IMR-90 (cell line): ENCODE results near the gene PTPRN2. TPM values are rescaled to one million over a fixed set of nuclear protein-coding genes. Genes with fewer than 3 reads are reported as not detected.

Source experiments
- ATAC-seq: fragments of 200-7000 bp; cut with Tn5 transposase; 2 replicates; pipeline ENCODE4 v1.9.1; 2020; ENCODE audit warnings: low read depth, mild to moderate bottlenecking, moderate library complexity
- BruUV-seq: library from RNA; stranded (reverse); fragments of 400-500 nt; replicated peaks from 2 replicates; lab custom pipeline; 2021; lab: Mats Ljungman, UMichigan
- CTCF ChIA-PET: fragments of 300-600 bp; formaldehyde crosslinking; extraction: SDS; loops from one replicate; lab custom pipeline; 2021; ENCODE audit warnings: antibody characterized with exemption; lab: Yijun Ruan, JAX
- POLR2A ChIA-PET: fragments of 300-600 bp; sonication (Branson Sonifier 250); formaldehyde crosslinking; loops from one replicate; lab custom pipeline; 2022; ENCODE audit warnings: antibody characterized with exemption; ENCODE audit not compliant: unreplicated experiment; lab: Charles Lee
- DNase-seq: peaks from one replicate; pipeline ENCODE4 v3.0.0; 2013
- H2AFZ ChIP-seq: replicated peaks from 2 replicates; pipeline ENCODE3; 2013; ENCODE audit warnings: low read length, mild to moderate bottlenecking; ENCODE audit not compliant: poor library complexity
- H2AK5ac ChIP-seq: 2 replicates; pipeline ENCODE4 v1.6.1; 2013; ENCODE audit warnings: low read depth, low read length, inconsistent platforms
- H2AK9ac ChIP-seq: replicated peaks from 2 replicates; pipeline ENCODE3; 2013; ENCODE audit warnings: mild to moderate bottlenecking, low read depth, low read length, moderate library complexity; ENCODE audit not compliant: poor library complexity
- H2BK120ac ChIP-seq: 2 replicates; pipeline ENCODE4 v1.6.1; 2013; ENCODE audit warnings: low read depth, low read length, inconsistent platforms
- H2BK15ac ChIP-seq: 3 replicates; pipeline ENCODE4 v1.6.1; 2013; ENCODE audit warnings: low read depth, low read length, inconsistent platforms
- H2BK20ac ChIP-seq: 2 replicates; pipeline ENCODE4 v1.6.1; 2013; ENCODE audit warnings: low read depth, mild to moderate bottlenecking, inconsistent platforms, low read length, moderate library complexity
- H2BK5ac ChIP-seq: 2 replicates; pipeline ENCODE4 v1.6.1; 2013; ENCODE audit warnings: mild to moderate bottlenecking, low read depth, low read length, inconsistent platforms; ENCODE audit not compliant: poor library complexity, severe bottlenecking
- H3K14ac ChIP-seq: replicated peaks from 2 replicates; pipeline ENCODE4 v1.6.1; 2013; ENCODE audit warnings: low read depth, low read length, inconsistent platforms
- H3K18ac ChIP-seq: 2 replicates; pipeline ENCODE4 v1.6.1; 2013; ENCODE audit warnings: low read depth, low read length, control low read depth
- H3K23ac ChIP-seq: 2 replicates; pipeline ENCODE4 v1.6.1; 2013; ENCODE audit warnings: low read depth, low read length, inconsistent platforms
- H3K27ac ChIP-seq: 2 replicates; pipeline ENCODE4 v1.5.1; 2013; ENCODE audit warnings: mild to moderate bottlenecking, control low read depth, low read length; ENCODE audit not compliant: insufficient read depth
- H3K27me3 ChIP-seq: 2 replicates; pipeline ENCODE4 v1.6.1; 2013; ENCODE audit warnings: low read length; ENCODE audit not compliant: control insufficient read depth, insufficient read depth
- H3K36me3 ChIP-seq: 2 replicates; pipeline ENCODE4 v1.6.1; 2013; ENCODE audit warnings: low read length, mixed read lengths; ENCODE audit not compliant: control insufficient read depth, insufficient read depth
- H3K4ac ChIP-seq: 2 replicates; pipeline ENCODE4 v1.6.1; 2013; ENCODE audit warnings: low read depth, low read length, inconsistent platforms
- H3K4me1 ChIP-seq: 2 replicates; pipeline ENCODE4 v1.6.1; 2013; ENCODE audit warnings: low read length, mixed read lengths; ENCODE audit not compliant: control insufficient read depth, insufficient read depth
- H3K4me2 ChIP-seq: 2 replicates; pipeline ENCODE4 v1.6.1; 2013; ENCODE audit warnings: low read depth, mild to moderate bottlenecking, control low read depth, low read length, moderate library complexity
- H3K4me3 ChIP-seq: 2 replicates; pipeline ENCODE4 v1.5.1; 2013; ENCODE audit warnings: low read depth, mild to moderate bottlenecking, control low read depth, low read length, moderate library complexity; ENCODE audit not compliant: insufficient read depth
- H3K56ac ChIP-seq: 2 replicates; pipeline ENCODE4 v1.6.1; 2013; ENCODE audit warnings: low read length, inconsistent platforms; ENCODE audit not compliant: insufficient read depth; ENCODE audit errors: extremely low read depth
- H3K79me1 ChIP-seq, 2 experiments: 2 replicates each; pipeline ENCODE4 v1.6.1; 2013; ENCODE audit warnings: low read length in 2 of 2, inconsistent platforms in 1 of 2, low read depth in 1 of 2
- H3K9ac ChIP-seq: 2 replicates; pipeline ENCODE4 v1.6.1; 2013; ENCODE audit warnings: low read depth, low read length, control low read depth
- H3K9me1 ChIP-seq: 2 replicates; pipeline ENCODE4 v1.6.1; 2013; ENCODE audit warnings: low read length, inconsistent platforms; ENCODE audit not compliant: insufficient read depth
- H3K9me3 ChIP-seq: 2 replicates; pipeline ENCODE4 v1.6.1; 2013; ENCODE audit warnings: low read length; ENCODE audit not compliant: control insufficient read depth, insufficient read depth
- H4K20me1 ChIP-seq: 2 replicates; pipeline ENCODE4 v1.6.1; 2013; ENCODE audit warnings: low read length, inconsistent platforms; ENCODE audit not compliant: insufficient read depth
- H4K5ac ChIP-seq: 2 replicates; pipeline ENCODE4 v1.6.1; 2013; ENCODE audit warnings: mild to moderate bottlenecking, low read depth, low read length, control low read depth
- H4K8ac ChIP-seq, 2 experiments: 2 replicates each; pipeline ENCODE4 v1.6.1; 2013; ENCODE audit warnings: low read depth in 2 of 2, low read length in 2 of 2, control low read depth in 1 of 2, inconsistent platforms in 1 of 2
- H4K91ac ChIP-seq: 2 replicates; pipeline ENCODE4 v1.6.1; 2013; ENCODE audit warnings: low read depth, low read length, inconsistent platforms; ENCODE audit not compliant: insufficient read depth
- MXI1 ChIP-seq: IDR thresholded peaks from 2 replicates; pipeline ENCODE4 v1.6.1; 2012; ENCODE audit warnings: low read depth, mild to moderate bottlenecking, low read length, moderate library complexity, borderline replicate concordance
- USF2 ChIP-seq: fragments of 150-350 bp; IDR thresholded peaks from 2 replicates; pipeline ENCODE4 v1.6.1; 2017; ENCODE audit warnings: mild to moderate bottlenecking, antibody characterized with exemption, low read length, low read depth
- WGBS, 2 experiments: methylation state at CpG; one replicate each; pipeline versions ENCODE4 v1.1.5 to v1.1.7; 2013; ENCODE audit warnings: missing lambda C conversion rate in 2 of 2; ENCODE audit not compliant: insufficient read length in 1 of 2; ENCODE audit errors: extremely low coverage in 2 of 2; 5-methylcytosine and 5-hydroxymethylcytosine counted together
- dilution Hi-C: fragments of 300-500 bp; cut with HindIII; formaldehyde crosslinking; loops from one replicate; pipeline ENCODE4 v1.14.3; 2018; ENCODE audit warnings: low sequenced_read_pairs; ENCODE audit not compliant: unreplicated experiment
- in situ Hi-C: fragments of 300-500 bp; cut with MboI; formaldehyde crosslinking; loops from 3 replicates; pipeline ENCODE4 v1.14.3; 2019; ENCODE audit warnings: low sequenced_read_pairs, inconsistent platforms, mixed read lengths
- intact Hi-C: fragments of 100-400 bp; cut with micrococcal nuclease; formaldehyde crosslinking; loops from 2 replicates; pipeline ENCODE4 v1.10.0; 2022
- polyA plus RNA-seq, 3 experiments: library from polyadenylated mRNA; depleted of rRNA; stranded (reverse); fragments of >200 nt; gene quantifications; 2 replicates each; pipeline ENCODE4 v1.2.3, GENCODE V29; 2012; ENCODE audit warnings: low replicate concordance in 1 of 3
- total RNA-seq: library from RNA; depleted of rRNA; stranded (reverse); fragments of >200 nt; gene quantifications from 2 replicates; pipeline ENCODE4 v1.2.3, GENCODE V29; 2012

PTPRN2 gene
- total and polyA plus RNA-seq, 2 of the 4 experiments (the other 2 are of a cell fraction) = 0.03 TPM; not detected in 1

- Histone ChIP-seq H3K27ac (no peak overlapping the region), H3K9ac (no peak overlapping the region), H4K5ac (no peak overlapping the region), H4K20me1 (no peaks in the 10 kb centered on the region), H3K36me3 (no peaks in the 10 kb centered on the region), H3K4ac (no peak overlapping the region), H3K23ac (no peak overlapping the region), H2AK9ac (no peak overlapping the region), H2BK5ac (no peak overlapping the region), H3K56ac (no peak overlapping the region), H3K9me1 (no peaks in the 10 kb centered on the region), H2BK15ac (no peak overlapping the region), H4K91ac (no peak overlapping the region), H3K4me3 (no peak overlapping the region), H2BK20ac (no peak overlapping the region), H3K79me1 (no peaks in the 10 kb centered on the region), H3K9me3 (peaks cover 69% of the 10 kb centered on the region), H3K18ac (no peak overlapping the region), H2BK120ac (no peak overlapping the region), H2AK5ac (no peak overlapping the region), H3K4me2 (no peak overlapping the region), H3K14ac (no peak overlapping the region), H2AFZ (no peak overlapping the region), H3K27me3 (no peaks in the 10 kb centered on the region), H4K8ac (no peak overlapping the region), H3K4me1 (no peaks in the 10 kb centered on the region)
- no peak for TF ChIP-seq MXI1
- TF ChIP-seq USF2 = no peak
- BruUV-seq = no TSS peak
- 67% methylated on average over 8 of the region's 30 CpGs; no CpG with 5 or more reads in 1 of the 2 experiments for WGBS, 2 experiments
- dilution Hi-C loops (no loop called here), in situ Hi-C loops (no loop called here), intact Hi-C loops (no loop called here)
- ChIA-PET CTCF (no interaction called here), POLR2A (no interaction called here)
- no peak for ATAC-seq
- DNase-seq = no peak
Observed at GRCh38 chr7:158445421-158446175, 142.0 kb downstream of the PTPRN2 start.
